ENCODE results near the gene TMEM132C.
"Not testable (repeated sequence)": the region's sequence is repeated elsewhere in the genome, so short reads cannot be mapped to it uniquely, and the experiment has no call there.

TMEM132C gene

DNA sequence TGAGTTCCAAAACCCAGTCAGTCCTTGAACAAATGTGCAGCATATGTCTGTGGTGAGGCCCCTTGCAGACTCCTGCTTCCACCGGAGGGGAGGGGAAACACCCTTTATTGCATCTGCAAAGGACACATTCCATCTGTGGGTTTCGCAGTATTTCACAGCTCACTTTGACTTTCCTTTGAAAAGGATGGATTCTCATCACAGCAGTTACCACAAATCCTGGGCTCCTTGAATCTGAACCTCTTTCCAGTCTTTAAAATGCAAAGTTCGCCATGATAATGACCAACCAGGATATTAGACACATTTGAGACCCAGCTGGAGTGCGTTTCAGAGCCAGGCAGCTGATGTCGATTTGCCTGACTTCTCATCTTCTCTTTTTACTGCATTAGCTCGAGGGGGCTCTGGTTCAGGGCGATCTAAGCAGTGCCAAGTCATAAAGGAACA lies 314.4 kb downstream of the TMEM132C start:
- TF ChIP-seq POLR2AphosphoS5 (IDR thresholded peaks at IDR 0.05; ENCODE audit: low read depth, low read length): no peak
- no peak for TF ChIP-seq POLR2A (IDR thresholded peaks at IDR 0.05; ENCODE audit: low read depth, low read length)
- TF ChIP-seq TAF1 (IDR thresholded peaks at IDR 0.05; ENCODE audit: borderline replicate concordance, low read depth, low read length): no peak
- no peak for DNase-seq (ENCODE audit: insufficient read length)
- FAIRE-seq: no peak

DNA sequence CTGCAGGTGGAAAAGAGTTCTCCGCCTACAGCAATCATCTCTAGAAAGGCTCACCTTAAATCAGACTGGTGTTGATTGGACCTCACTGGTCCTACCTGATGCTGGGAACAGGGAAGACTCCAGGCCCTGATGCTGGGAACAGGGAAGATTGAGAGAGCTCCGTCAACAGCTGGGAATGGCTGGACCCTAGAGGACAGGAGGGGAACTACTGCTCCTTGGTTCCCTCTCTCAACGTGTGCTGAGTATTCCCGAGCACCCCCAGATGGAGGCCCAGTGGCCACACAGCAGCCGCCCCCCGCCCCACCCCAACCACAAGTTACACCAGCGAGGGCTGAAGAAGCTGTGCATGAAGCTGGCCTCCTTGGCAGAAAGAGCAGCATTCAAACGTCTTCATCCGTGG lies 316.5 kb downstream of the TMEM132C start:
- FAIRE-seq (no peak), DNase-seq (ENCODE audit: insufficient read length) (no peak)
- no peak for TF ChIP-seq POLR2A (IDR thresholded peaks at IDR 0.05; ENCODE audit: low read depth, low read length)
- TF ChIP-seq TAF1 (IDR thresholded peaks at IDR 0.05; ENCODE audit: borderline replicate concordance, low read depth, low read length): no peak
- TF ChIP-seq POLR2AphosphoS5 (IDR thresholded peaks at IDR 0.05; ENCODE audit: low read depth, low read length): no peak

DNA sequence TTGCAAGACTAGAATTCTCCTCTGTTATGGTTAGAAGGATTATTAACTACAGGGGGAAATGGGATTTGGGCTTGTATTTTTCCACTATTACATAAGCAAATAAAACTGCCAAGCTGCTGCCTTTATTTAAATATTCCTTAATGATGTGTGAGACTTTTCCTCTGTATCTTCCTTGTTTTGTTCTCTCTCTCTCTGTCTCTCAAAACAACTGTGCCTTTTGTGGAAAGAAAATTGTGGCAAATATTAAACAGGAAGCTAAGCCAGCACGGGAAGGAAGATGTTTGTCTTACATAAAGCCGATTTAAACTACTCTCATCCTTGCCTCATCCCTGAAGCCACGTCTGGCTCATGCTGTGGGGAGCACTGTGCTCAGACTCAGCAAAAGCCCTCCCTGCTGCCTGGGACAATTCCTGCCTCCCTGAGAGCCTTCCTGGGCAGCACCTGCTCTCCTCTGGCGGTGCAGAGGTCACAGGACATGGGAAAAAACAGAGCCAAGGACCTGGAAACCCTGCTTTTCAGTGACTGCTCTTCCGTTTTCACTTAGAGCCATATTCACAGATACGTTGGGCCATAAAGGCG lies 319.6 kb downstream of the TMEM132C start:
- no peak for TF ChIP-seq TAF1 (IDR thresholded peaks at IDR 0.05; ENCODE audit: borderline replicate concordance, low read depth, low read length)
- no peak for TF ChIP-seq POLR2AphosphoS5 (IDR thresholded peaks at IDR 0.05; ENCODE audit: low read depth, low read length)
- DNase-seq (ENCODE audit: insufficient read length): no peak
- FAIRE-seq: no peak

DNA sequence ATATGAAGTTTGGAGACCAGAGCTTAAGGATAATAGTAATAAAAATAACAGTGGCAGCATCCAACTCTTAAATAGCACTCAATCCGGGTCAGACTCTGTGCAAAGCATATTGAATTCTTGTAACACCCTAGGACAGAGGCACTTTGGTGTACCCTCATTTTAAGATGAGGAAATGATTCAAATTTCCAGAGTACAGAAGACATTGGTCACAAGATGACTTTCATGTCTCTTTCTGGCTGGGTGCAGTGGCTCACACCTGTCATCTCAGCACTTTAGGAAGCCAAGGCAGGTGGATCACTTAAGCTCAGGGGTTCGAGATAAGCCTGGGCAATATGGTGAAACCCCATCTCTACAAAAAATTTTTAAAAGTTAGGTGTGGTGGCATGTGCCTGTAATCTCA lies 320.9 kb downstream of the TMEM132C start:
- FAIRE-seq: no peak
- no peak for DNase-seq (ENCODE audit: insufficient read length)

DNA sequence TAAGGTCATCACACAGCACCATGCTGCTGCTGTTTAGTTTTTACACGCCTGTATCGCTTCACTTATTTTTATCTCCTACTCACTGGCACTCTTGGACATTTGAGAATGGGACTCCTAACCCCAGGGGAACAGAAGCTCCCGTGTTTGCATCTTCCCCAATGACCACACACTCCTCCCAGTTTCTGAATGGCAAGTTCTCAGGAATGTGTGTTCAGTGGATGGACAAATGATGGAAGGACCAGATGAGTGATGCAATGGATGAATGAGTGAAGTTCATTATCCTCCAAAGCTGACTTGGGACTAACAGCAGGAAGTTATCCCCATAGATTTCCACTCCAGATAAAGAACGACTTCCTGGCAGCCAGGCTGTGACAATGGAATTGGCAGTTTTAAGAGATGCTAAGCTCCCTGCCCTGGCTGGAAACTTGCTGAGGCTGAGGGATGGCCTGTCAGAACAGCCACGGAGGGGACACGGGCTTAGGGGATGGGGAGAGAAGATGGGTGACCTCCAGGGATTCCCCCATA lies 325.3 kb downstream of the TMEM132C start:
- TF ChIP-seq TAF1 (IDR thresholded peaks at IDR 0.05; ENCODE audit: borderline replicate concordance, low read depth, low read length): no peak
- TF ChIP-seq POLR2A (IDR thresholded peaks at IDR 0.05; ENCODE audit: low read depth, low read length): no peak
- TF ChIP-seq POLR2AphosphoS5 (IDR thresholded peaks at IDR 0.05; ENCODE audit: low read depth, low read length): no peak

More for the DNA sequence above, 320.9 kb downstream of the TMEM132C start:
- TF ChIP-seq TAF1 (IDR thresholded peaks at IDR 0.05; ENCODE audit: borderline replicate concordance, low read depth, low read length) (no peak), POLR2A (IDR thresholded peaks at IDR 0.05; ENCODE audit: low read depth, low read length) (no peak), POLR2AphosphoS5 (IDR thresholded peaks at IDR 0.05; ENCODE audit: low read depth, low read length) (no peak)

DNA sequence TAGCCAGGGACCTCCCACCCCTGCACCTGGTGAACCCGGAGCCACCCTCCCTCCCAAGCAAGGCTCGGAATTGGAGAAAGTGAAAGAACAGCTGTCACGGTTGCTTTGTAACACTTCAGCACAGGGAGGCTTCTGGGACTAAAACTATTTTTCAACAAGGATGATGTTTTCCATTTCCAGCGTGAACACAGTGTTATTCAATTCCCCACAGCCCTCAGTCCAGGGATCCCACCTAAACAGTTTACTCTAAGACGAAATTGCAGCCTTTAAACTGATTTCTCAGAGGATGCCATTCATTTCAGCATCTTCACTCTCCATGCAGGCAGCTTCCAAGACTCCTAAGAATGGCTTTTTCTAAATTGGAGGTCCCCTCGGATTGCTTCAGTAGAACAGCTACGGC lies 327.6 kb downstream of the TMEM132C start:
- no peak for DNase-seq (ENCODE audit: insufficient read length)
- FAIRE-seq: no peak
- TF ChIP-seq POLR2AphosphoS5 (IDR thresholded peaks at IDR 0.05; ENCODE audit: low read depth, low read length) (no peak), TAF1 (IDR thresholded peaks at IDR 0.05; ENCODE audit: borderline replicate concordance, low read depth, low read length) (no peak), POLR2A (IDR thresholded peaks at IDR 0.05; ENCODE audit: low read depth, low read length) (no peak)

More for the DNA sequence above, 325.3 kb downstream of the TMEM132C start:
- FAIRE-seq: no peak
- no peak for DNase-seq (ENCODE audit: insufficient read length)

DNA sequence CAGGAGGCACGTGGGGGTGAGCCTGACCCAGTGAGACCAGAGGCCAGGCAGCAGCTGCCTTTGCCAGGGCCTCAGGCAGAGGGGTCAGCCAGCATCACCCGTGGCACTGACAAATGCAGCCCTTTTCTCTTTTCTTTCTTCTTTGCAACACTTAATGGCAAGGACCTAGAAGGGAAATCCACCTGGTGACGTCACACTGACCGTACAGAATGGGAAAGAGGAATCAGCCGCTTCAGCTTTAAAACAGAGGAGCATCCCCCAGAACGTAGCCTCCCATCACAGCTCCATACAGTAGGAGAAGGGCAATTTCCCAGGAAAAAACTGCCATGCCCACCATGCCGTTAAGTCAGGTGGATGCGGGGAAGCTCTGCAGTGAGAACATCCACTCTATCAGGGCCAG lies 328.6 kb downstream of the TMEM132C start:
- DNase-seq (ENCODE audit: insufficient read length) (no peak), FAIRE-seq (no peak)
- no peak for TF ChIP-seq POLR2AphosphoS5 (IDR thresholded peaks at IDR 0.05; ENCODE audit: low read depth, low read length)
- no peak for TF ChIP-seq TAF1 (IDR thresholded peaks at IDR 0.05; ENCODE audit: borderline replicate concordance, low read depth, low read length)
- TF ChIP-seq POLR2A (IDR thresholded peaks at IDR 0.05; ENCODE audit: low read depth, low read length): no peak

DNA sequence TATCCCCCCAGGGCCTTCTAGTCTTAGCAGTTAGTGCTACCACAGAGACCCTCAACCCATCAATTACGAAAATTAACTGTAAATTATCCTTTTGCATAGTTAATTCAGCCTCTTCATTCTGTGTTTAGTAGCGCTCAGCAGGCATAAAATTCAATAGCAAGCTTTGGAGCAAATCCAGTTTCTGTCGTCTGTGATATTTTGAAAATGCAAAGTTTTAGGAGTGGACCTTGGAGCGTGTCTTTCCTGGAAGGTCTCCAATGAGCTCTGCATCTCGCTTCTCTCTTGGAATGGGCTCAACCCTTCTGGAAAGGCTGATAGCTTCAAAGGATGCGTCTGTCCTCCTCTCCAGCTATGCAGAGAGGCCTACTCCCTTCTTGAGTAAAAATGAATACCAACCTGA lies 333.9 kb downstream of the TMEM132C start:
- FAIRE-seq (no peak), DNase-seq (ENCODE audit: insufficient read length) (no peak)
- TF ChIP-seq POLR2AphosphoS5 (IDR thresholded peaks at IDR 0.05; ENCODE audit: low read depth, low read length) (no peak), TAF1 (IDR thresholded peaks at IDR 0.05; ENCODE audit: borderline replicate concordance, low read depth, low read length) (no peak), POLR2A (IDR thresholded peaks at IDR 0.05; ENCODE audit: low read depth, low read length) (no peak)

DNA sequence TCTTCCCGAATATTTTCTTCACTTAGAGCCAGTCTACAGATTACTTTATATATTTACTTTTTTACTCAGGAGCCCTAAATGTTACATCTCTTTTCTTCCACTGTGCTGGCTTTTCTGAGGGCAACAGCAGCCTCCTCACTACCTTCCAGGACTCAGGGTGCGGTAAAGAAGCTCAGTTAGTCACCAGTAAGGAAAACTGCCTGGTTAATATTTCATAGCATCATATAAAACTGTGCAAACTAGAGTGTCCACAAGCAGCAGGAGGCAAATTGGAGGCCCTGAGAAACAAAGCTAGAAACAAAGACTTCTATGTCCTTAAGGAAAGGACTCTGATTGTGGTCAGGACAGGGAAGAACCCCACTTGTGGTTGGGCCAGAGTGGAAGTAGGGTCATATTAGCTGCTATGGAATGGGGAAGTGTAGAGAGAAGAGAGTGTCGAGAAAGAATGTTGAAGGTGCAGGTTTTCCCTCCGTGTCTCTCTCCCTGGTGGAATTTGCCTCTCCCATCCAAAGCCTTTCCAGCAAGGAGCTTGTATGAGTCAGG lies 336.7 kb downstream of the TMEM132C start:
- DNase-seq (ENCODE audit: insufficient read length) (no peak), FAIRE-seq (no peak)
- TF ChIP-seq POLR2A (IDR thresholded peaks at IDR 0.05; ENCODE audit: low read depth, low read length) (no peak), POLR2AphosphoS5 (IDR thresholded peaks at IDR 0.05; ENCODE audit: low read depth, low read length) (no peak), TAF1 (IDR thresholded peaks at IDR 0.05; ENCODE audit: borderline replicate concordance, low read depth, low read length) (no peak)

DNA sequence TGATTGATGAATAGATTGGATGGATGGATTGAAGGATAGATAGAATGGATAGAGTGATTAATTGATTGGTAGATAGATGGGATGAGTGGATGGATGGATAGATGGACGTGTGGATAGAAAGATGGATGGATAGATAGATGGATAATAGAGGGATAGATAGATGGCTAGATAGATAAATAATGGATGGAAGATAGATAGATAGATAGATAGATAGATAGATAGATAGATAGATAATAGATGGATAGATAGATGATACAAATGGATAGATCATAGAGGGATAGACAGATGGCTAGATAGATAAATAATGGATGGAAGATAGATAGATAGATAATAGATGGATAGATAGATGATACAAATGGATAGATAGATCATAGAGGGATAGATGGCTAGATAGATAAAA lies 337.2 kb downstream of the TMEM132C start:
- DNase-seq (ENCODE audit: insufficient read length); FAIRE-seq: not testable (repeated sequence)

DNA sequence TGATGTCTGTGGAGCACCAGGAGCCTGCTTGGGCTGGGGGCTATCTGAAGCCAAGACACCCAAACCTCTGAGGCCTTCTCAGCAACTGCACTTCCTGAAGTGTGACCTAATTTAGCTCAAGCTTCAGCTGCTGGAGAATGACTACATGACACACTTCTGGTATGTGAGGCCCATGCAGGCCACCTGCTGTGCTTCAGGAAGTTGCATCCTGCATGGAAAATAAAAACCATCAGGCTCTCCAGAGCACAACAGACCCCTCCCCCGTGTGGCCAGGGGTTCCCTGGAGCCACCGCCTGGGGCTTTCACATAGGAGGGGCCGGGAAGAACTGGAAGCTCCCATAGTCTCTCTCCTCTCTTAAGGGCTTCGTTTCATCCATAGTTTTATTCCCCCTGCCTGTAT lies 339.1 kb downstream of the TMEM132C start:
- DNase-seq (ENCODE audit: insufficient read length) (no peak), FAIRE-seq (no peak)
- TF ChIP-seq POLR2A (IDR thresholded peaks at IDR 0.05; ENCODE audit: low read depth, low read length) (no peak), POLR2AphosphoS5 (IDR thresholded peaks at IDR 0.05; ENCODE audit: low read depth, low read length) (no peak), TAF1 (IDR thresholded peaks at IDR 0.05; ENCODE audit: borderline replicate concordance, low read depth, low read length) (no peak)

DNA sequence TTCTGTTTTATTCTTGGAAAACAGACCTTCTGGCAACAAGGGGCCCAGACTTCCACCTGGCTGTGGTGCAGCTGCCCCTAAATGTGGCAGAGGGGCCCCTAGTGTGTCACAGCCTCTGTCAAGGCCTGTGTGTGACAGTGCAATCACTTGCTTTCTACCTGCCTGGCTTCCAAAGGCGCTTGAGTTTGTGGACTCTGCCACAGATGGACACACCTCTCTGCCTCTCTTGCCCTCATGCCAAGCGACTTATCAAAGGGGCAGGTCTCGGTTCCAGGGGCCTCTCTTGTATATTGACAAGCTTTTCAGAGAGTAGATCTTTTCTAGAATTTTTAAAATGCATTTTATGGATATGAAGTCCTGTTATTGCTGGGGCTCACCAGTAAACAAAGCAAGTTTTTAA lies 339.6 kb downstream of the TMEM132C start:
- no peak for DNase-seq (ENCODE audit: insufficient read length)
- TF ChIP-seq TAF1 (IDR thresholded peaks at IDR 0.05; ENCODE audit: borderline replicate concordance, low read depth, low read length) (no peak), POLR2AphosphoS5 (IDR thresholded peaks at IDR 0.05; ENCODE audit: low read depth, low read length) (no peak)
- FAIRE-seq: no peak
